ENCODE measurements around the gene CLEC4G.

Gene CLEC4G

DNA sequence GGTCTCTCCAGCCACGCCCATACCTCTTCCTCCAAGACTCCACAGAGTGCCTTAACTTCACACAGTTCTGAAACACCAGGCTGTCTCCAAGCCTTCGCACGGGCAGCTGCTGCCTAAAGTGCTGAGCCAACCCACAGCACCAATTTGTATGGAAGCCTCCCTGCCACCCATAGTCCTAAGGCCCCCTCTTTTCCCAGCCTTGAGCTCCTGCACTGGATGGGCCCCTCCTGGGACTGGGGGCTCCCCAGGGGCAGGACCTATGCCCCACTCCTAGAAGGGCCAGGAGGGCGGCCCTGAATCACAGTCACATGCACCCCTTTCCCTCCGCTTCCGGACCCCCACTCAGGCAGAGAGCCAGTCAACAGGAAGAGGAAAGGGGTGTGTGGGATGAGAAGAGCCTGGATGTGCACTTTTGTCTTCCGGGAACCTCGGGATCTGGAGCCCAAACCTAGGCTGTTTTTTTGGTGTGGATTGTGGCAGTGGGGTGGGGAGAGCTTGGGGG is 24.9 kb downstream of the CLEC4G start:
- TF ChIP-seq, protein P1, sequence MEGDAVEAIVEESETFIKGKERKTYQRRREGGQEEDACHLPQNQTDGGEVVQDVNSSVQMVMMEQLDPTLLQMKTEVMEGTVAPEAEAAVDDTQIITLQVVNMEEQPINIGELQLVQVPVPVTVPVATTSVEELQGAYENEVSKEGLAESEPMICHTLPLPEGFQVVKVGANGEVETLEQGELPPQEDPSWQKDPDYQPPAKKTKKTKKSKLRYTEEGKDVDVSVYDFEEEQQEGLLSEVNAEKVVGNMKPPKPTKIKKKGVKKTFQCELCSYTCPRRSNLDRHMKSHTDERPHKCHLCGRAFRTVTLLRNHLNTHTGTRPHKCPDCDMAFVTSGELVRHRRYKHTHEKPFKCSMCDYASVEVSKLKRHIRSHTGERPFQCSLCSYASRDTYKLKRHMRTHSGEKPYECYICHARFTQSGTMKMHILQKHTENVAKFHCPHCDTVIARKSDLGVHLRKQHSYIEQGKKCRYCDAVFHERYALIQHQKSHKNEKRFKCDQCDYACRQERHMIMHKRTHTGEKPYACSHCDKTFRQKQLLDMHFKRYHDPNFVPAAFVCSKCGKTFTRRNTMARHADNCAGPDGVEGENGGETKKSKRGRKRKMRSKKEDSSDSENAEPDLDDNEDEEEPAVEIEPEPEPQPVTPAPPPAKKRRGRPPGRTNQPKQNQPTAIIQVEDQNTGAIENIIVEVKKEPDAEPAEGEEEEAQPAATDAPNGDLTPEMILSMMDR (IDR thresholded peaks at IDR 0.05; ENCODE audit: low read depth, low read length), result no peak
- no peak for DNase-seq (ENCODE audit: extremely low read depth, low read depth)

DNA sequence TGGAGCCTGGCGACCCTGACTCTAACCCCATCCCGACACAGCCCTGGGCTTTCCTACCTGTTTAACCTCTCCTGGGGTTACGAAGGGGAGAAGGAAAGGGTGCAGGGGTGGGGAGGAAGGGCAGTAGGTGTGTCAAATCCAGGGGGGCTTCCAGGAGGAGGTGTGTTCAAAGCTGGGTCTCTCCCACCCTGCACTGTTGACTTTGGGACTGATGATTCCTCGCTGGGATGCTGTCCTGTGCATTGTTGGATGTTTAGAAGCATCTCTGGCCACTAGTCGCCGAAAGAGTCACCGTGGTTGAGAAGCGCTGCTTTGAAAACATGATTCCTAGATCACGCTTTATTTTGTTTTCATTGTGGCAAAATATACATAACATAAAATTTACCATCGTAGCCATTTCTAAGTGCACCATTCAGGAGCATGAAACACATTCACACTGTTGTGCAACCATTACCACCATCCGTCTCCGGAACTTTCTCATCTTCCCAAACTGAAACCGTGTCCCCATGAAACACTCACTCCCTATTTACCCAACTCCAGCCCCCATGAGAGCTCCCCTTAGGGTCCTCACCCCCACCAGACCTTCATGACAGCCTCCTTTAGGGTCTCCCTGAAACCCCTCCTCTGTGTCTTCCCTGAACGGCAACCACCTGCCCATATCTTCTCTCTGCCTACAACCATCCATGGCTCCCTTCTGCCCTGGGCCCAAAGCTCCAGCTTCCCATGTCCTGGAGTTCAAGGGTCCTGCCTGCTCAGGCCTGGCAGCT is 25.5 kb downstream of the CLEC4G start:
- TF ChIP-seq, protein P1 (IDR thresholded peaks at IDR 0.05; ENCODE audit: low read depth, low read length), result no peak
- DNase-seq (ENCODE audit: extremely low read depth, low read depth), result no peak

DNA sequence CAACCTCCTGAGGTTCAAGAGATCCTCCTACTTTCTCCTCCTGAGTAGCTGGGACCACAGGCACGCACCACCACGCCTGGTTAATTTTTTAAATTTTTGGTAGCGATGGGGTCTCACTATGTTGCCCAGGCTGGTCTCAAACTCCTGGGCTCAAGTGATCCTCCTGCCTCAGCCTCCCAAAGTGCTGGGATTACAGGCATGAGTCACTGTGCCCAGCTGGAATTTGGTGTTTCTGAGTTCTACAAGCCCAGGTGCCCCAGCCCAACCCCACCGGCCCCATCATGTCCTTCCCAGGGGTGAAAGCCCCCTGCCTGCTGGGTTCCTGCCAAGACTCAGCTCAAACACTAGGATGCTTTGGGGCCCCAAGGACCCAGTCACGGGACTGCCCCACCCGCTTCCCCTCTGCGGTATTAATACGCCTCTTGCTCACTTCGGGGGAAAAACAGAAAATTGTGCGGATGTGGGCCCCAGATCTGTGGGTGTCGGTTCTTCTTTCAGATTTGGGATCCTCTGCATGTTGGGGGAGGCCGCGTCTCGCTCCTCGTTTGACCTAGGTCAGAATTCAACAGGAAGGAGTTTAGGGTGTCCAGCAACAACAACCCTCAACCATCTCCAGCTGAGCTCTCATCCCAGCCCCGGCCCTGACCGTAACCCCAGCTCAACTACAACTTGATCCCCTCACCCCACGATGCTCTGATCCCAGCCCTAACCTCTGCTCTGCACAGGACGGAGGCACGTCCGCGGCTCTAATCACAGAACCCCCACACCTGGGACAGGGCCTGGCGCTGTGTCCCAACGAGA is 26.3 kb downstream of the CLEC4G start:
- TF ChIP-seq, protein P1 (IDR thresholded peaks at IDR 0.05; ENCODE audit: low read depth, low read length), result no peak
- DNase-seq (ENCODE audit: extremely low read depth, low read depth), result no peak

DNA sequence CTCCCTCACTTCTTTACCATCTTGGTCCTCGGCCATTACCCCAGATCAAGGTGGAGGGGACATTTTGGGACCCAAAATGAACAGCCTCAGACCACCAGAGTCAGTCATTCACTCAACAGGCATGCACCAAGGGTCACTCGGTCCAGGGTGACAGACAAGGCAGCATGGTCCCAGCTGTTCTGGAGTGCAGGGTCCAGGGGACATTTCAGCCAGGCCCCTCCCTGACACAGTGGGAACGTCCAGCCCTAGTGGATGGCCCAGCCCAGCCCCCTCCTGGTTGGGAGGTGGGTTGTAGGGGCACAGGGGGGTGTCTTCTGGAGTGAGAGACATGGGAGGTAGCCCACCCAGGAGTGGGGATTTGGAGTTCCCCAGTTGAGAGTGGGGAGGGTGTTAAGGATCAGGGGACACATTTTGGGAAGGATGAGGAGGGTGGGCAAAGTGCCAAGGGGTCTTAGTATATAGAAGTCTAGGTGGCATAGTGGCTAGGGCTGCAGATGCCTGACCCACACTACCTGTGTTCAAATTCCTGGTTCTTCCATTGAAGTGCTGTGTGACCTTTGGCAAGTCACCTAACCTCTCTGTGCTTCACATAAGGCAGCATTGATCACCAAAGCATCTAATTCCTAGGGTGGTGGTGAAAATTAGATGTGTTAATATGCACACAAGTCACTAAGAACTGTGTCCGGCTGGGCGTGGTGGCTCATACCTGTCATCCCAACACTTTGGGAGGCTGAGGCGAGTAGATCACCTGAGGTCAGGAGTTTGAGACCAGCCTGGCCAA is 27.4 kb downstream of the CLEC4G start:
- TF ChIP-seq, protein P1 (IDR thresholded peaks at IDR 0.05; ENCODE audit: low read depth, low read length), result no peak
- DNase-seq (ENCODE audit: extremely low read depth, low read depth), result no peak

DNA sequence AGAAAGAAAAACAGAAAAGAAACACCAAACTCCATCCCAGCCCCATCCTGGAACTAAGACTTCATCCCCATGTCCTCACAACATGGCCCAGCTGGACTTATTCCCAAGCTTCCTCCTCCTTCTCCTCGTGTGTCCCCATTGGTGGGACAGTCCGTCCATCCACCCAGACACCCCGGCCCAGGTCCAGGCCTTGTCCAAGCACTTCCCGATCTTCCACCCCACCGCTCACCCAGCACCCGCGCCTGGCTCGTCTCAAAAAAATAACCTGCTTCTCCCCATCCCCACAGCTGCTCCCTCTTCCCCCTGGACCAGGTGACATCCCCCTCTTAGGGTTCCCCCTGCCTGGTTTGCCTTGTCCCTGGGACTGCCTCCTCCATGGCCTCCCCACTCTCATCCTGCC is 28.6 kb downstream of the CLEC4G start:
- TF ChIP-seq, protein P1 (IDR thresholded peaks at IDR 0.05; ENCODE audit: low read depth, low read length), result no peak
- DNase-seq (ENCODE audit: extremely low read depth, low read depth), result no peak

DNA sequence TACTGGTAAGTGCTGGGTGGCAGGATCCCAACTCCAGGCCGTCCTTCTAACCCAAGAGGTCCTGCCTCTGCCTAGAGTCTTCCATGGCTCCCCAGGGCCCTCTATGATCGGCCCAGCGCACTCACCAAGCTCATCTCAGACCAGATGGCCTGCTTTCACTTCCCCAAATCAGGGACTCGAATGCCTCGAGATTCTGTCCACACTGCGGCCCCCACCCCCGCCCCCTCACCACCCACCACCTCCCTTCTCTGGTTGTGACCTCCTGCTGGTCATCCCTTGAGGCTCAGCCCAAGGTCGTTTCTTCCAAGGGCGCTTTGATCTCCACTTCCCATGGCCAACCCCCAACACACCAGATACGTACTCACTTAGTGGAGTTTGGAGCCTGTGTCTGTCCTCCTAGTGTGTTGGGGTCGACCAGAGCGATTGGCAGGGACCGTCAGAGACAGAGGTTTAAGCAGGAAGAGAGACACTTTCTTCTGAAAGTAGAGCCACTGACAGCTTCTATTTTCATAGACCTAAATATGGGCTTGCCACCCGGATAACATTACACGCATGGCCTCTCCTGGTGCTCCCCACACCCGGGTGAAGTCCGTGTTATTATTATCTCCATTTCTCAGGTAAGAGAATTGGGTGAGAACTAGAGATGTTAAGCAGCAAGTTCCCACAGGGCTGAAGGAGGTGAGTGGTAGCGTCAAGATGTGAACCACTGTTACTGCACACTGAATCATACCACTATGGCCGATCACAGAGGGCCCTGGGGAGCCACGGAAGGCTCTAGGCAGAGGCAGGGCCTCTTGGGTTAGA is 30.1 kb downstream of the CLEC4G start, which contains the start of gene FCER2:
FCER2 (minus strand) TSS at position 478 of the 804 bp plus-strand sequence. CDS start 2,371 bp downstream, outside the sequence.
- TF ChIP-seq, protein P1 (IDR thresholded peaks at IDR 0.05; ENCODE audit: low read depth, low read length), result no peak
- no peak for DNase-seq (ENCODE audit: extremely low read depth, low read depth)
